Measurements from ENCODE around the gene MCC. TPM values are rescaled to one million over a fixed set of nuclear protein-coding genes. Genes with fewer than 3 reads are reported as not detected.

MCC gene
- total and polyA plus RNA-seq, 12 donors, result 1.8 to 12.6 (median 8.9) TPM

DNA sequence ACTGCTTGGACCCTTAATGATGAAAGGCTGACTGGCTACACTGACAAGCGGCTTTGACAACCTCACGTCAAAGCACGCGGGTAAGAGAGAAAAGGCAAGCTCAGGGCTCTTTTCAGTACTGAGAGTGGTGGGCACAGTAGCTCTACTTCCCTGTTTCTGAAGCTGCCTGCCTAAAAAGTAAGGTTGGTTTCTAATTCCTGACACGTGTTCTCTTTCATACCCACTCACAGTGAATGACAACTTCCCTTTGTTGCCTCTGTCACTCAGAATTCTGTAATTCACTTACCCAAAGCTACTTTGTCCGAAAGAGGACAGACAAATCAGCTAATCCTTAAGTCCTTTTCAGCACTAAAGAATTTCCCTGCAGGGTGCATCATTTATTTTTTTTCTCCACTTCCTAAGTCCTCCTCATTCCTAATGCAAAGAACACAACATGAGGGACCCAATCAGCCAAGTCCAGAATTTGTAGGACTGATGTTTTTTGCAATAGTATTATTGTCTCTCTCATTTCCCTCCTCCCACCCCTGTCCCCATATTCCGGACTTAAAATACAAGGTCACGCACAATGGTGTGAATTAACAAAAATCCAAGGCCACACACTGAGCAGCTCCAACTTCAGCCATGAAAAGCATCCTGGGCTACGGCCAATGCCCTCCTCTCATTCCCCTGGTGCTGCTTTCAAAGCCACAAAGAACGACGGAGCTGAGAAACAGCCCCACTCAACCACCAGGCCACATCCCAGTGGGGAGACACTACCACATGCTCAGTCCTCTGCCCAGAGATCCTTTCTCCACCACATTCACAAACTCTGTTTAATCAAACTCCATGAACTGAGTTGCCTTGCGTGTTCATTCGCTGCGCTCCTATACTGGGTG is 274.5 kb downstream of the MCC start:
- H3K4me1 ChIP-seq (replicated peaks in 1 of 2), result peaks cover 0 to 11% of the 10 kb centered on the region in 2 donors
- no peaks in the 10 kb centered on the region for H3K27me3 ChIP-seq
- TF ChIP-seq, protein P1, sequence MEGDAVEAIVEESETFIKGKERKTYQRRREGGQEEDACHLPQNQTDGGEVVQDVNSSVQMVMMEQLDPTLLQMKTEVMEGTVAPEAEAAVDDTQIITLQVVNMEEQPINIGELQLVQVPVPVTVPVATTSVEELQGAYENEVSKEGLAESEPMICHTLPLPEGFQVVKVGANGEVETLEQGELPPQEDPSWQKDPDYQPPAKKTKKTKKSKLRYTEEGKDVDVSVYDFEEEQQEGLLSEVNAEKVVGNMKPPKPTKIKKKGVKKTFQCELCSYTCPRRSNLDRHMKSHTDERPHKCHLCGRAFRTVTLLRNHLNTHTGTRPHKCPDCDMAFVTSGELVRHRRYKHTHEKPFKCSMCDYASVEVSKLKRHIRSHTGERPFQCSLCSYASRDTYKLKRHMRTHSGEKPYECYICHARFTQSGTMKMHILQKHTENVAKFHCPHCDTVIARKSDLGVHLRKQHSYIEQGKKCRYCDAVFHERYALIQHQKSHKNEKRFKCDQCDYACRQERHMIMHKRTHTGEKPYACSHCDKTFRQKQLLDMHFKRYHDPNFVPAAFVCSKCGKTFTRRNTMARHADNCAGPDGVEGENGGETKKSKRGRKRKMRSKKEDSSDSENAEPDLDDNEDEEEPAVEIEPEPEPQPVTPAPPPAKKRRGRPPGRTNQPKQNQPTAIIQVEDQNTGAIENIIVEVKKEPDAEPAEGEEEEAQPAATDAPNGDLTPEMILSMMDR (IDR thresholded peaks at IDR 0.05), result no peak
- TF ChIP-seq POLR2A (IDR thresholded peaks at IDR 0.05), result no peak
- H3K27ac ChIP-seq, result no peak overlapping the region
- H3K36me3 ChIP-seq (replicated peaks in 1 of 2), result no peaks in the 10 kb centered on the region
- WGBS, 4 donors, result 79 to 86% (median 82%) methylated on average over 14 of the region's 14 CpGs
- H3K4me3 ChIP-seq, result no peak overlapping the region
- no peaks in the 10 kb centered on the region for H3K9me3 ChIP-seq (replicated peaks in 1 of 3)
- intact Hi-C loops (cut with DNase I), result no loop called here
- no peak for DNase-seq

DNA sequence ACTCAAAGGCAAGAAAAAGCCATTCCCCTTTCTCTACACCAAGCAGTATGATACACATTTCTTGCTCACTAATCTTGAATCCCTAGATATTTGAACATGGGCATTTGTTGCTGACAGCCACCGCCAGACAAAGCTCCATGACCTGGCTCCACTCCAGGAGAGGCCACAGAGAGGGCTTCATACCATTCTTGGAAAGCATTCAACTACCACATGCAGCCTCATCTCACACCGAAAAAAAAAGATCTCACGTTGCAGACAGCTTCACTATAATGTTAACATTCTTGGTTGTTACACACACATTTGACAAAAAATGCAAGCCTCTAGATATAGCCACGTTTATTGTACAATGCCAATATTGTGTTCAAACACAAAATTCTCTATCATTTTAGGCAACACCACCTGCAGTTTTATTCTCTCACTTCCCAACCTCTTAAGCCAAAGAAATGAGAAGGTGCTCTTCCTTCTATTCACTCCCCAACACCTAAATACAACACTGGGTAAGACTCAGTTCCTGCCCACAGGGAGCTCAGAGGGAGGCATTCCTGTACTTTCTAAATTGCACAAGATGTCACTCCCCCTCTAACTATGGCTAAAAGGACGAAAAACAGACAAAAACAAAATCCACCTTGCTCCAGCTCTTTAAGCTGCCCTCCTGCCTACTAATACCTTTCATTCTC is 275.9 kb downstream of the MCC start:
- H3K4me1 ChIP-seq (replicated peaks in 1 of 2), result peaks cover 0 to 11% of the 10 kb centered on the region in 2 donors
- H3K9me3 ChIP-seq (replicated peaks in 1 of 3), result no peaks in the 10 kb centered on the region
- intact Hi-C loops (cut with DNase I), result no loop called here
- peak in 5 of 7 donors; percentile 13 to 73 (median 47) for DNase-seq
- no peaks in the 10 kb centered on the region for H3K27me3 ChIP-seq
- 37 to 46% (median 41%) methylated on average over 5 of the region's 5 CpGs for WGBS, 4 donors
- H3K4me3 ChIP-seq, result no peak overlapping the region
- no peaks in the 10 kb centered on the region for H3K36me3 ChIP-seq (replicated peaks in 1 of 2)
- H3K27ac ChIP-seq, result no peak overlapping the region
- no peak for TF ChIP-seq POLR2A (IDR thresholded peaks at IDR 0.05)
- TF ChIP-seq, protein P1 (IDR thresholded peaks at IDR 0.05), result no peak

DNA sequence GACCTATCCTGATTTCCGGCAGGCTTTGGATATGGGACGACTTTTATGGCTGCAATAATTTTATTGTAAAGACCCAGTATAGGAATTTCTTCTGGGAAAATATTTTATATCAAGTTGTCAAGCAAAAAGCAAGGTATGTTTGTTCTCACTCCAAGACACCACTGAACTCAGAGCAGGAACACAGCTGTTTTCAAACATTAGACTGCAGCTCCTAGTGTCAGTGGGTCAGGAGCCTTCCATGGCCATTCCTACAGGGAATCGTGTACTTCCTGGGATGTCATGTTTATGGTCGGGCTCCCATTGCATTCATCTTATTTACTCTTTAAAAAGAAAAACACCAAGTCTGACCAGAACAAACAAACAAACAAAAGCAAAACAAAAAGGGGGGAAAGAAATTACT is 278.8 kb downstream of the MCC start:
- Histone ChIP-seq H3K4me1 (replicated peaks in 1 of 2) (peaks cover 0 to 23% of the 10 kb centered on the region in 2 donors), H3K36me3 (replicated peaks in 1 of 2) (no peaks in the 10 kb centered on the region), H3K9me3 (replicated peaks in 1 of 3) (no peaks in the 10 kb centered on the region), H3K4me3 (no peak overlapping the region), H3K27ac (no peak overlapping the region), H3K27me3 (no peaks in the 10 kb centered on the region)
- 81 to 86% (median 83%) methylated on average over 4 of the region's 4 CpGs for WGBS, 4 donors
- intact Hi-C loops (cut with DNase I), result no loop called here
- TF ChIP-seq, protein P1 (IDR thresholded peaks at IDR 0.05), result no peak
- no peak for TF ChIP-seq POLR2A (IDR thresholded peaks at IDR 0.05)
- no peak for DNase-seq

DNA sequence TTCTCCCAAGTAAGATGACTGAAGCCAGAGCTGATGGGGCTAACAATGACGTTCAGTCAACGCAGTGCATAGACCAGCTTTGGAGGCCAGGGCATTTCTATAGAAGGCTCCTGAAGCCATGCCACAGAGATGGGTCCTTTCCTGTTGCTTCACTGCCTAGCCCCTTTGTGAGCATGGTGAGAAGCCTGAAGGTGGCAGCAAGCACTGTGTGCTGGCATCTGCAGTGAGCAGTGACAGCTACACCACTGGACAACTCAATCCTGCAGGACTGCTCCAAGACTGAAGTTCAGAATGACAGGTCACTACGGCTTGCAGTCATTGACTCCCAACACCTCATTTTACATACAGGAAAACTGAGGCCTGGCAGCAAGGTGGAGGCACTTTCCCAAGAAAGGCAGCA is 282.4 kb downstream of the MCC start:
- Histone ChIP-seq H3K4me1 (replicated peaks in 1 of 2) (peaks cover 0 to 13% of the 10 kb centered on the region in 2 donors), H3K36me3 (replicated peaks in 1 of 2) (no peaks in the 10 kb centered on the region), H3K27me3 (no peaks in the 10 kb centered on the region), H3K27ac (no peak overlapping the region), H3K9me3 (replicated peaks in 1 of 3) (no peaks in the 10 kb centered on the region), H3K4me3 (no peak overlapping the region)
- intact Hi-C loops (cut with DNase I), result no loop called here
- 89 to 93% (median 91%) methylated on average over 3 of the region's 3 CpGs for WGBS, 4 donors
- TF ChIP-seq, protein P1 (IDR thresholded peaks at IDR 0.05), result no peak
- TF ChIP-seq POLR2A (IDR thresholded peaks at IDR 0.05), result no peak
- DNase-seq, result no peak
